ENCODE results near the gene MMP2. TPM values are rescaled to one million over a fixed set of nuclear protein-coding genes. Genes with fewer than 3 reads are reported as not detected.

Gene MMP2
- total RNA-seq (455 TPM), polyA plus RNA-seq (430 TPM)

- Histone ChIP-seq H3K36me3 (ENCODE audit: insufficient read depth) (no peaks in the 10 kb centered on the region), H3K4me1 (ENCODE audit: insufficient read depth) (no peaks in the 10 kb centered on the region), H3K4me3 (ENCODE audit: low read depth, low read length) (peak within 1 kb of the TSS; percentile 53), H3K27ac (ENCODE audit: low read depth) (peak within 1 kb of the TSS; percentile 84)
- DNase-seq (ENCODE audit: extremely low spot score) = peak; percentile 37
- WGBS = 7% methylated on average over 46 of the region's 46 CpGs
Measured at GRCh38 chr16:55478827-55479429, at the start of gene MMP2. Gene MMP2, plus strand, starts transcription at chr16:55479198. Its CDS starts 282 bp downstream, at chr16:55479480.

- Histone ChIP-seq H3K27ac (ENCODE audit: low read depth) (no peak overlapping the region), H3K4me3 (ENCODE audit: low read depth, low read length) (no peak overlapping the region), H3K36me3 (ENCODE audit: insufficient read depth) (no peaks in the 10 kb centered on the region), H3K4me1 (ENCODE audit: insufficient read depth) (no peaks in the 10 kb centered on the region)
- WGBS = 82% methylated on average over 5 of the region's 5 CpGs
- no peak for DNase-seq (ENCODE audit: extremely low spot score)
Measured at GRCh38 chr16:55433030-55433429, 46.0 kb upstream of the MMP2 start.

GRCh38 chr16:55433535-55433934 lies 45.5 kb upstream of the MMP2 start:
- no peak overlapping the region for H3K27ac ChIP-seq (ENCODE audit: low read depth)
- H3K4me3 ChIP-seq (ENCODE audit: low read depth, low read length) = no peak overlapping the region
- no peaks in the 10 kb centered on the region for H3K36me3 ChIP-seq (ENCODE audit: insufficient read depth)
- H3K4me1 ChIP-seq (ENCODE audit: insufficient read depth) = no peaks in the 10 kb centered on the region
- WGBS = 89% methylated on average over 5 of the region's 5 CpGs
- no peak for DNase-seq (ENCODE audit: extremely low spot score)

- Histone ChIP-seq H3K27ac (ENCODE audit: low read depth) (no peak overlapping the region), H3K4me3 (ENCODE audit: low read depth, low read length) (no peak overlapping the region), H3K36me3 (ENCODE audit: insufficient read depth) (no peaks in the 10 kb centered on the region), H3K4me1 (ENCODE audit: insufficient read depth) (no peaks in the 10 kb centered on the region)
- DNase-seq (ENCODE audit: extremely low spot score) = no peak
- 78% methylated on average over 4 of the region's 4 CpGs for WGBS
Measured at GRCh38 chr16:55434000-55434399, 45.0 kb upstream of the MMP2 start.

- WGBS = 38% methylated on average over 5 of the region's 5 CpGs
- no peaks in the 10 kb centered on the region for H3K4me1 ChIP-seq (ENCODE audit: insufficient read depth)
- H3K4me3 ChIP-seq (ENCODE audit: low read depth, low read length) = no peak overlapping the region
- H3K36me3 ChIP-seq (ENCODE audit: insufficient read depth) = no peaks in the 10 kb centered on the region
- H3K27ac ChIP-seq (ENCODE audit: low read depth) = no peak overlapping the region
- no peak for DNase-seq (ENCODE audit: extremely low spot score)
Measured at GRCh38 chr16:55435387-55435786, 43.6 kb upstream of the MMP2 start.

GRCh38 chr16:55436587-55436986 lies 42.4 kb upstream of the MMP2 start:
- WGBS = 78% methylated on average over 3 of the region's 3 CpGs
- H3K36me3 ChIP-seq (ENCODE audit: insufficient read depth) = no peaks in the 10 kb centered on the region
- H3K4me3 ChIP-seq (ENCODE audit: low read depth, low read length) = no peak overlapping the region
- no peaks in the 10 kb centered on the region for H3K4me1 ChIP-seq (ENCODE audit: insufficient read depth)
- DNase-seq (ENCODE audit: extremely low spot score) = no peak
- H3K27ac ChIP-seq (ENCODE audit: low read depth) = no peak overlapping the region

- H3K4me1 ChIP-seq (ENCODE audit: insufficient read depth) = no peaks in the 10 kb centered on the region
- DNase-seq (ENCODE audit: extremely low spot score) = no peak
- H3K36me3 ChIP-seq (ENCODE audit: insufficient read depth) = no peaks in the 10 kb centered on the region
- no peak overlapping the region for H3K27ac ChIP-seq (ENCODE audit: low read depth)
- H3K4me3 ChIP-seq (ENCODE audit: low read depth, low read length) = no peak overlapping the region
- 72% methylated on average over 3 of the region's 3 CpGs for WGBS
Measured at GRCh38 chr16:55437625-55438024, 41.4 kb upstream of the MMP2 start.

- Histone ChIP-seq H3K27ac (ENCODE audit: low read depth) (no peak overlapping the region), H3K4me3 (ENCODE audit: low read depth, low read length) (no peak overlapping the region), H3K4me1 (ENCODE audit: insufficient read depth) (no peaks in the 10 kb centered on the region), H3K36me3 (ENCODE audit: insufficient read depth) (no peaks in the 10 kb centered on the region)
- no peak for DNase-seq (ENCODE audit: extremely low spot score)
Measured at GRCh38 chr16:55438281-55438680, 40.7 kb upstream of the MMP2 start.

GRCh38 chr16:55439101-55439690 lies 39.8 kb upstream of the MMP2 start:
- no peak overlapping the region for H3K27ac ChIP-seq (ENCODE audit: low read depth)
- no peaks in the 10 kb centered on the region for H3K4me1 ChIP-seq (ENCODE audit: insufficient read depth)
- no peak for DNase-seq (ENCODE audit: extremely low spot score)
- 80% methylated on average over 6 of the region's 6 CpGs for WGBS
- no peak overlapping the region for H3K4me3 ChIP-seq (ENCODE audit: low read depth, low read length)
- H3K36me3 ChIP-seq (ENCODE audit: insufficient read depth) = no peaks in the 10 kb centered on the region

GRCh38 chr16:55443434-55444346 lies 35.3 kb upstream of the MMP2 start:
- 61% methylated on average over 11 of the region's 11 CpGs for WGBS
- no peaks in the 10 kb centered on the region for H3K36me3 ChIP-seq (ENCODE audit: insufficient read depth)
- no peak overlapping the region for H3K27ac ChIP-seq (ENCODE audit: low read depth)
- DNase-seq (ENCODE audit: extremely low spot score) = no peak
- no peaks in the 10 kb centered on the region for H3K4me1 ChIP-seq (ENCODE audit: insufficient read depth)
- no peak overlapping the region for H3K4me3 ChIP-seq (ENCODE audit: low read depth, low read length)

- Histone ChIP-seq H3K4me1 (ENCODE audit: insufficient read depth) (no peaks in the 10 kb centered on the region), H3K27ac (ENCODE audit: low read depth) (no peak overlapping the region), H3K4me3 (ENCODE audit: low read depth, low read length) (no peak overlapping the region), H3K36me3 (ENCODE audit: insufficient read depth) (no peaks in the 10 kb centered on the region)
- no peak for DNase-seq (ENCODE audit: extremely low spot score)
- WGBS = 82% methylated on average over 8 of the region's 8 CpGs
Measured at GRCh38 chr16:55444754-55445485, 34.1 kb upstream of the MMP2 start.

- H3K4me1 ChIP-seq (ENCODE audit: insufficient read depth) = no peaks in the 10 kb centered on the region
- WGBS = 97% methylated on average over 12 of the region's 12 CpGs
- H3K27ac ChIP-seq (ENCODE audit: low read depth) = no peak overlapping the region
- H3K36me3 ChIP-seq (ENCODE audit: insufficient read depth) = no peaks in the 10 kb centered on the region
- DNase-seq (ENCODE audit: extremely low spot score) = no peak
- no peak overlapping the region for H3K4me3 ChIP-seq (ENCODE audit: low read depth, low read length)
Measured at GRCh38 chr16:55447231-55447630, 31.8 kb upstream of the MMP2 start.

- no peak overlapping the region for H3K4me3 ChIP-seq (ENCODE audit: low read depth, low read length)
- 90% methylated on average over 2 of the region's 2 CpGs for WGBS
- H3K36me3 ChIP-seq (ENCODE audit: insufficient read depth) = no peaks in the 10 kb centered on the region
- no peak for DNase-seq (ENCODE audit: extremely low spot score)
- no peaks in the 10 kb centered on the region for H3K4me1 ChIP-seq (ENCODE audit: insufficient read depth)
- no peak overlapping the region for H3K27ac ChIP-seq (ENCODE audit: low read depth)
Measured at GRCh38 chr16:55452996-55453395, 26.0 kb upstream of the MMP2 start.

All from urinary bladder (tissue), 4 donors.